ENCODE data around the gene CFC1B.
"Not testable (repeated sequence)": the region's sequence is repeated elsewhere in the genome, so short reads cannot be mapped to it uniquely, and the experiment has no call there.

GRCh38 chr2:130531225-130531624 is 10.2 kb downstream of the CFC1B start:
- TF ChIP-seq CTCF (IDR thresholded peaks at IDR 0.05; ENCODE audit: borderline replicate concordance, extremely low read depth, low read length, poor library complexity, severe bottlenecking); EZH2 (IDR thresholded peaks at IDR 0.05; ENCODE audit: borderline replicate concordance, low read depth, low read length, severe bottlenecking): not testable (repeated sequence)
